Measurements from ENCODE around the gene ISYNA1.

Gene ISYNA1

GRCh38 chr19:18446811-18447359 is 9.0 kb upstream of the ISYNA1 start:
- Histone ChIP-seq H3K4me1 (ENCODE audit: control insufficient read depth, insufficient read depth, low read length) (peaks cover 5% of the 10 kb centered on the region), H3K36me3 (ENCODE audit: control insufficient read depth, insufficient read depth, low read length) (peaks cover 43% of the 10 kb centered on the region), H3K27me3 (ENCODE audit: control insufficient read depth, insufficient read depth, low read length) (no peaks in the 10 kb centered on the region), H3K27ac (ENCODE audit: low read depth, low read length) (no peak overlapping the region), H3K4me3 (ENCODE audit: low read length) (no peak overlapping the region), H3K9ac (ENCODE audit: low read length) (no peak overlapping the region)

- Histone ChIP-seq H3K27me3 (ENCODE audit: control insufficient read depth, insufficient read depth, low read length) (no peaks in the 10 kb centered on the region), H3K9ac (ENCODE audit: low read length) (no peak overlapping the region), H3K4me3 (ENCODE audit: low read length) (no peak overlapping the region), H3K27ac (ENCODE audit: low read depth, low read length) (no peak overlapping the region), H3K4me1 (ENCODE audit: control insufficient read depth, insufficient read depth, low read length) (peaks cover 1% of the 10 kb centered on the region), H3K36me3 (ENCODE audit: control insufficient read depth, insufficient read depth, low read length) (peaks cover 39% of the 10 kb centered on the region)
Measured at GRCh38 chr19:18446145-18446810, 8.3 kb upstream of the ISYNA1 start.

GRCh38 chr19:18445262-18445948 is 7.5 kb upstream of the ISYNA1 start:
- Histone ChIP-seq H3K27ac (ENCODE audit: low read depth, low read length) (no peak overlapping the region), H3K4me1 (ENCODE audit: control insufficient read depth, insufficient read depth, low read length) (no peaks in the 10 kb centered on the region), H3K9ac (ENCODE audit: low read length) (no peak overlapping the region), H3K36me3 (ENCODE audit: control insufficient read depth, insufficient read depth, low read length) (peaks cover 39% of the 10 kb centered on the region), H3K4me3 (ENCODE audit: low read length) (no peak overlapping the region), H3K27me3 (ENCODE audit: control insufficient read depth, insufficient read depth, low read length) (no peaks in the 10 kb centered on the region)

- H3K27ac ChIP-seq (ENCODE audit: low read depth, low read length), result no peak overlapping the region
- no peak overlapping the region for H3K9ac ChIP-seq (ENCODE audit: low read length)
- H3K4me3 ChIP-seq (ENCODE audit: low read length), result no peak overlapping the region
- no peaks in the 10 kb centered on the region for H3K4me1 ChIP-seq (ENCODE audit: control insufficient read depth, insufficient read depth, low read length)
- H3K27me3 ChIP-seq (ENCODE audit: control insufficient read depth, insufficient read depth, low read length), result no peaks in the 10 kb centered on the region
- peaks cover 30% of the 10 kb centered on the region for H3K36me3 ChIP-seq (ENCODE audit: control insufficient read depth, insufficient read depth, low read length)
Measured at GRCh38 chr19:18444513-18444912, 6.6 kb upstream of the ISYNA1 start.

GRCh38 chr19:18443831-18444230 is 5.9 kb upstream of the ISYNA1 start:
- no peak overlapping the region for H3K27ac ChIP-seq (ENCODE audit: low read depth, low read length)
- H3K4me1 ChIP-seq (ENCODE audit: control insufficient read depth, insufficient read depth, low read length), result no peaks in the 10 kb centered on the region
- H3K4me3 ChIP-seq (ENCODE audit: low read length), result no peak overlapping the region
- peaks cover 26% of the 10 kb centered on the region for H3K36me3 ChIP-seq (ENCODE audit: control insufficient read depth, insufficient read depth, low read length)
- H3K27me3 ChIP-seq (ENCODE audit: control insufficient read depth, insufficient read depth, low read length), result no peaks in the 10 kb centered on the region
- H3K9ac ChIP-seq (ENCODE audit: low read length), result no peak overlapping the region

GRCh38 chr19:18443406-18443805 is 5.5 kb upstream of the ISYNA1 start:
- Histone ChIP-seq H3K4me1 (ENCODE audit: control insufficient read depth, insufficient read depth, low read length) (peaks cover 3% of the 10 kb centered on the region), H3K4me3 (ENCODE audit: low read length) (no peak overlapping the region), H3K36me3 (ENCODE audit: control insufficient read depth, insufficient read depth, low read length) (peaks cover 22% of the 10 kb centered on the region), H3K27ac (ENCODE audit: low read depth, low read length) (no peak overlapping the region), H3K9ac (ENCODE audit: low read length) (no peak overlapping the region), H3K27me3 (ENCODE audit: control insufficient read depth, insufficient read depth, low read length) (no peaks in the 10 kb centered on the region)

GRCh38 chr19:18442941-18443340 is 5.0 kb upstream of the ISYNA1 start:
- Histone ChIP-seq H3K4me1 (ENCODE audit: control insufficient read depth, insufficient read depth, low read length) (peaks cover 3% of the 10 kb centered on the region), H3K4me3 (ENCODE audit: low read length) (no peak overlapping the region), H3K9ac (ENCODE audit: low read length) (no peak overlapping the region), H3K27me3 (ENCODE audit: control insufficient read depth, insufficient read depth, low read length) (no peaks in the 10 kb centered on the region), H3K36me3 (ENCODE audit: control insufficient read depth, insufficient read depth, low read length) (peaks cover 17% of the 10 kb centered on the region), H3K27ac (ENCODE audit: low read depth, low read length) (no peak overlapping the region)

- no peak overlapping the region for H3K9ac ChIP-seq (ENCODE audit: low read length)
- peaks cover 3% of the 10 kb centered on the region for H3K4me1 ChIP-seq (ENCODE audit: control insufficient read depth, insufficient read depth, low read length)
- H3K36me3 ChIP-seq (ENCODE audit: control insufficient read depth, insufficient read depth, low read length), result peaks cover 17% of the 10 kb centered on the region
- H3K27me3 ChIP-seq (ENCODE audit: control insufficient read depth, insufficient read depth, low read length), result no peaks in the 10 kb centered on the region
- no peak overlapping the region for H3K27ac ChIP-seq (ENCODE audit: low read depth, low read length)
- no peak overlapping the region for H3K4me3 ChIP-seq (ENCODE audit: low read length)
Measured at GRCh38 chr19:18441804-18442788, 4.2 kb upstream of the ISYNA1 start.

- peaks cover 3% of the 10 kb centered on the region for H3K4me1 ChIP-seq (ENCODE audit: control insufficient read depth, insufficient read depth, low read length)
- no peak overlapping the region for H3K9ac ChIP-seq (ENCODE audit: low read length)
- peaks cover 14% of the 10 kb centered on the region for H3K36me3 ChIP-seq (ENCODE audit: control insufficient read depth, insufficient read depth, low read length)
- H3K4me3 ChIP-seq (ENCODE audit: low read length), result no peak overlapping the region
- peaks cover 3% of the 10 kb centered on the region for H3K27me3 ChIP-seq (ENCODE audit: control insufficient read depth, insufficient read depth, low read length)
- no peak overlapping the region for H3K27ac ChIP-seq (ENCODE audit: low read depth, low read length)
Measured at GRCh38 chr19:18440936-18441803, 3.2 kb upstream of the ISYNA1 start.

GRCh38 chr19:18440415-18440877 is 2.5 kb upstream of the ISYNA1 start:
- H3K4me1 ChIP-seq (ENCODE audit: control insufficient read depth, insufficient read depth, low read length), result peaks cover 3% of the 10 kb centered on the region
- peaks cover 6% of the 10 kb centered on the region for H3K36me3 ChIP-seq (ENCODE audit: control insufficient read depth, insufficient read depth, low read length)
- no peak overlapping the region for H3K9ac ChIP-seq (ENCODE audit: low read length)
- peaks cover 3% of the 10 kb centered on the region for H3K27me3 ChIP-seq (ENCODE audit: control insufficient read depth, insufficient read depth, low read length)
- H3K4me3 ChIP-seq (ENCODE audit: low read length), result no peak overlapping the region
- no peak overlapping the region for H3K27ac ChIP-seq (ENCODE audit: low read depth, low read length)

GRCh38 chr19:18439910-18440237 is 1.9 kb upstream of the ISYNA1 start:
- Histone ChIP-seq H3K4me3 (ENCODE audit: low read length) (no peak overlapping the region), H3K27ac (ENCODE audit: low read depth, low read length) (no peak overlapping the region), H3K4me1 (ENCODE audit: control insufficient read depth, insufficient read depth, low read length) (peaks cover 3% of the 10 kb centered on the region), H3K9ac (ENCODE audit: low read length) (no peak overlapping the region), H3K36me3 (ENCODE audit: control insufficient read depth, insufficient read depth, low read length) (peaks cover 5% of the 10 kb centered on the region), H3K27me3 (ENCODE audit: control insufficient read depth, insufficient read depth, low read length) (peaks cover 3% of the 10 kb centered on the region)
